ENCODE measurements around the gene NAGS.

DNA sequence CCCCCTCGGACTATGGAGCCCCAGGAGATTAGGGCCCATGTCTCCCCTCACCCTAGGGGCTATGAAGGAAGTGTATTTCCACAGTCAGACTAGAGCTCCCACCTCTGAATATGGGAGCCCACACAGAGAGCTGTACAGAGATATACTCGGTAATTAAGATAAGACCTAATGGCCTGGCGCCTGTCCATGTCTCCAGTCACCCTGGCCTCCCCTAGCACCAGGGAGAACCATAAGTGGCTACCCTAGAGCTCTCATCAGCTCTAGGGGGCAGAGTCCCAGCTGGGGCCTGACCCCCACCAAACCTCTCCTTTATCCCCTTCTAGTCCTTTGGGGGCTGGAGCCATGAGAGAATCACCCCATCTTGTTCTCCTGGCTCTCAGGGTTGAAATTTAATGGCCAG lies 8.0 kb downstream of the NAGS start:
- TF ChIP-seq, protein P1, sequence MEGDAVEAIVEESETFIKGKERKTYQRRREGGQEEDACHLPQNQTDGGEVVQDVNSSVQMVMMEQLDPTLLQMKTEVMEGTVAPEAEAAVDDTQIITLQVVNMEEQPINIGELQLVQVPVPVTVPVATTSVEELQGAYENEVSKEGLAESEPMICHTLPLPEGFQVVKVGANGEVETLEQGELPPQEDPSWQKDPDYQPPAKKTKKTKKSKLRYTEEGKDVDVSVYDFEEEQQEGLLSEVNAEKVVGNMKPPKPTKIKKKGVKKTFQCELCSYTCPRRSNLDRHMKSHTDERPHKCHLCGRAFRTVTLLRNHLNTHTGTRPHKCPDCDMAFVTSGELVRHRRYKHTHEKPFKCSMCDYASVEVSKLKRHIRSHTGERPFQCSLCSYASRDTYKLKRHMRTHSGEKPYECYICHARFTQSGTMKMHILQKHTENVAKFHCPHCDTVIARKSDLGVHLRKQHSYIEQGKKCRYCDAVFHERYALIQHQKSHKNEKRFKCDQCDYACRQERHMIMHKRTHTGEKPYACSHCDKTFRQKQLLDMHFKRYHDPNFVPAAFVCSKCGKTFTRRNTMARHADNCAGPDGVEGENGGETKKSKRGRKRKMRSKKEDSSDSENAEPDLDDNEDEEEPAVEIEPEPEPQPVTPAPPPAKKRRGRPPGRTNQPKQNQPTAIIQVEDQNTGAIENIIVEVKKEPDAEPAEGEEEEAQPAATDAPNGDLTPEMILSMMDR (IDR thresholded peaks at IDR 0.05) = no peak
- no peak for TF ChIP-seq POLR2A (IDR thresholded peaks at IDR 0.05)
